GM23338 (cell line): ENCODE results near the gene DUSP6. TPM values are rescaled to one million over a fixed set of nuclear protein-coding genes. Genes with fewer than 3 reads are reported as not detected.
A peak's percentile ranks its signal among the peaks of the same experiment; 100 is the strongest.

ENCODE experiments used
- ATAC-seq: fragments of 200-7000 bp; cut with Tn5 transposase; 3 replicates; pipeline ENCODE4 v1.9.1; 2020
- DNase-seq: peaks from one replicate; pipeline ENCODE4 v3.0.0-alpha.2; 2015; ENCODE audit warnings: low spot score
- H2AFZ ChIP-seq: fragments of 200-600 bp; sonication (generic); 2 replicates; pipeline ENCODE4 v1.8.0; 2016; ENCODE audit warnings: antibody characterized with exemption, mild to moderate bottlenecking, moderate library complexity
- H3F3A ChIP-seq: fragments of 200-600 bp; sonication (generic); replicated peaks from 2 replicates; pipeline ENCODE4 v1.8.0; 2017; ENCODE audit warnings: antibody characterized with exemption, mixed run types, low read depth
- H3K27ac ChIP-seq: fragments of 200-600 bp; sonication (generic); 2 replicates; pipeline ENCODE4 v1.6.1; 2016; ENCODE audit warnings: low read depth
- H3K27me3 ChIP-seq: fragments of 200-600 bp; sonication (generic); 2 replicates; pipeline ENCODE4 v1.8.0; 2016; ENCODE audit warnings: mild to moderate bottlenecking, mixed run types, moderate library complexity; ENCODE audit not compliant: insufficient read depth
- H3K36me3 ChIP-seq: fragments of 200-600 bp; sonication (generic); 2 replicates; pipeline ENCODE4 v1.8.0; 2016; ENCODE audit warnings: mild to moderate bottlenecking; ENCODE audit not compliant: insufficient read depth
- H3K4me1 ChIP-seq: fragments of 200-600 bp; sonication (generic); 2 replicates; pipeline ENCODE4 v1.8.0; 2016; ENCODE audit warnings: mild to moderate bottlenecking, moderate library complexity; ENCODE audit not compliant: insufficient read depth
- H3K4me2 ChIP-seq: fragments of 200-600 bp; sonication (generic); 2 replicates; pipeline ENCODE4 v1.7.1; 2017; ENCODE audit warnings: mixed run types
- H3K4me3 ChIP-seq: fragments of 200-600 bp; sonication (generic); 2 replicates; pipeline ENCODE4 v1.6.1; 2016; ENCODE audit warnings: mixed run types
- H3K79me2 ChIP-seq: fragments of 200-600 bp; sonication (generic); replicated peaks from 2 replicates; pipeline ENCODE4 v1.8.0; 2017; ENCODE audit warnings: mild to moderate bottlenecking; ENCODE audit not compliant: insufficient read depth
- H3K9me2 ChIP-seq: fragments of 200-600 bp; sonication (generic); 2 replicates; pipeline ENCODE4 v1.8.0; 2017; ENCODE audit not compliant: insufficient read depth
- H4K20me1 ChIP-seq: fragments of 200-600 bp; sonication (generic); replicated peaks from 2 replicates; pipeline ENCODE4 v1.8.0; 2017; ENCODE audit warnings: mild to moderate bottlenecking; ENCODE audit not compliant: insufficient read depth
- H3K27ac Mint-ChIP-seq: 2 replicates; pipeline ENCODE4 v1.8.0; 2020; ENCODE audit warnings: inconsistent platforms, mild to moderate bottlenecking, moderate library complexity, mixed read lengths
- H3K27me3 Mint-ChIP-seq: 3 replicates; pipeline ENCODE4 v1.8.0; 2022; ENCODE audit warnings: low read depth, mild to moderate bottlenecking, moderate library complexity, mixed read lengths, inconsistent platforms; ENCODE audit not compliant: insufficient read depth, poor library complexity
- H3K36me3 Mint-ChIP-seq: 3 replicates; pipeline ENCODE4 v1.8.0; 2021; ENCODE audit warnings: low read depth, mild to moderate bottlenecking, inconsistent platforms, moderate library complexity, mixed read lengths
- H3K4me1 Mint-ChIP-seq: 3 replicates; pipeline ENCODE4 v1.8.0; 2020; ENCODE audit warnings: mild to moderate bottlenecking, inconsistent platforms, mixed read lengths
- H3K4me3 Mint-ChIP-seq: 3 replicates; pipeline ENCODE4 v1.8.0; 2021; ENCODE audit warnings: moderate library complexity, mild to moderate bottlenecking, inconsistent platforms, mixed read lengths
- H3K9me3 Mint-ChIP-seq: 3 replicates; pipeline ENCODE4 v1.8.0; 2020; ENCODE audit warnings: moderate library complexity, mild to moderate bottlenecking, inconsistent platforms, mixed read lengths
- EZH2phosphoT487 ChIP-seq: fragments of 200-600 bp; sonication (generic); IDR thresholded peaks from one replicate; pipeline ENCODE4 v1.8.1; 2018; ENCODE audit warnings: antibody characterized with exemption; ENCODE audit not compliant: unreplicated experiment
- JUNB ChIP-seq: IDR thresholded peaks from one replicate; pipeline ENCODE4 v1.6.1; 2016; ENCODE audit warnings: antibody characterized with exemption; ENCODE audit not compliant: unreplicated experiment
- STAT1 ChIP-seq: IDR thresholded peaks from one replicate; pipeline ENCODE4 v1.6.1; 2016; ENCODE audit warnings: antibody characterized with exemption; ENCODE audit not compliant: unreplicated experiment
- ZNF114 ChIP-seq: fragments of 250-450 bp; sonication (Bioruptor Pico); IDR thresholded peaks from 2 replicates; pipeline ENCODE4 v1.5.0; 2020; ENCODE audit warnings: mild to moderate bottlenecking, moderate library complexity
- ZNF331 ChIP-seq: fragments of 250-450 bp; sonication (Bioruptor Pico); IDR thresholded peaks from 2 replicates; pipeline ENCODE4 v1.5.0; 2020; ENCODE audit warnings: low read depth, mild to moderate bottlenecking, moderate library complexity
- polyA plus RNA-seq: library from polyadenylated mRNA; unstranded; fragments of >200 nt; fragmentation: Nextera tagmentation; extraction: Ambion mirVana; gene quantifications from 2 replicates; pipeline ENCODE4 v1.2.1, GENCODE V29; 2016
- total RNA-seq: library from RNA; depleted of rRNA; stranded (reverse); fragments of >200 nt; shearing (Covaris generic); gene quantifications from 2 replicates; pipeline ENCODE4 v1.2.3, GENCODE V29; 2014
- TF ChIP-seq, protein P1 (sequence below): fragments of 250-450 bp; sonication (Bioruptor Pico); IDR thresholded peaks from 2 replicates; pipeline ENCODE4 v1.5.0; 2020; ENCODE audit warnings: mild to moderate bottlenecking, moderate library complexity
- TF ChIP-seq, protein P2 (sequence below): IDR thresholded peaks from 2 replicates; pipeline ENCODE4 v1.6.1; 2016; ENCODE audit warnings: antibody characterized with exemption
- TF ChIP-seq, protein P3 (sequence below), 2 experiments: fragments of 200-600 bp in 1 of 2; sonication (generic) in 1 of 2; conservative IDR thresholded peaks; 2 replicates each; pipeline versions ENCODE4 v1.5.1 to v1.6.1; 2016 to 2017; ENCODE audit warnings: antibody characterized with exemption in 2 of 2, low read depth in 2 of 2, mild to moderate bottlenecking in 2 of 2, moderate library complexity in 1 of 2

The DUSP6 gene
- total and polyA plus RNA-seq, 2 experiments from 2014 or later: 117 to 191 TPM

- peaks cover 50% of the 10 kb centered on the region for H3K27me3 ChIP-seq
These were observed 2.3 kb upstream of the DUSP6 start for GRCh38 chr12:89354612-89355067.

More at GRCh38 chr12:89354612-89355067, 2.3 kb upstream of the DUSP6 start:
- peak; percentile 44 for DNase-seq
- peak overlapping the region; percentile 70 for H3K4me3 ChIP-seq
- H3K4me1 Mint-ChIP-seq: peaks cover 50% of the 10 kb centered on the region
- H3K27ac ChIP-seq: peak overlapping the region; percentile 99
- H3K36me3 ChIP-seq: no peaks in the 10 kb centered on the region; the same call in 1 of the 2 replicates
- peak overlapping the region; percentile 90 for H3K27ac Mint-ChIP-seq
- H3F3A ChIP-seq: peaks cover 29% of the 10 kb centered on the region; the same call in 1 of the 2 replicates
- no peak overlapping the region for H2AFZ ChIP-seq
- ATAC-seq: no peak
- peak overlapping the region; percentile 89 for H3K4me3 Mint-ChIP-seq
- H3K36me3 Mint-ChIP-seq: peaks cover 29% of the 10 kb centered on the region
- 0 out of 2 replicates have a peak, but pooled peaks cover 3% of the 10 kb centered on the region for H4K20me1 ChIP-seq
- H3K79me2 ChIP-seq: peaks cover 27% of the 10 kb centered on the region
- TF ChIP-seq, protein P1, sequence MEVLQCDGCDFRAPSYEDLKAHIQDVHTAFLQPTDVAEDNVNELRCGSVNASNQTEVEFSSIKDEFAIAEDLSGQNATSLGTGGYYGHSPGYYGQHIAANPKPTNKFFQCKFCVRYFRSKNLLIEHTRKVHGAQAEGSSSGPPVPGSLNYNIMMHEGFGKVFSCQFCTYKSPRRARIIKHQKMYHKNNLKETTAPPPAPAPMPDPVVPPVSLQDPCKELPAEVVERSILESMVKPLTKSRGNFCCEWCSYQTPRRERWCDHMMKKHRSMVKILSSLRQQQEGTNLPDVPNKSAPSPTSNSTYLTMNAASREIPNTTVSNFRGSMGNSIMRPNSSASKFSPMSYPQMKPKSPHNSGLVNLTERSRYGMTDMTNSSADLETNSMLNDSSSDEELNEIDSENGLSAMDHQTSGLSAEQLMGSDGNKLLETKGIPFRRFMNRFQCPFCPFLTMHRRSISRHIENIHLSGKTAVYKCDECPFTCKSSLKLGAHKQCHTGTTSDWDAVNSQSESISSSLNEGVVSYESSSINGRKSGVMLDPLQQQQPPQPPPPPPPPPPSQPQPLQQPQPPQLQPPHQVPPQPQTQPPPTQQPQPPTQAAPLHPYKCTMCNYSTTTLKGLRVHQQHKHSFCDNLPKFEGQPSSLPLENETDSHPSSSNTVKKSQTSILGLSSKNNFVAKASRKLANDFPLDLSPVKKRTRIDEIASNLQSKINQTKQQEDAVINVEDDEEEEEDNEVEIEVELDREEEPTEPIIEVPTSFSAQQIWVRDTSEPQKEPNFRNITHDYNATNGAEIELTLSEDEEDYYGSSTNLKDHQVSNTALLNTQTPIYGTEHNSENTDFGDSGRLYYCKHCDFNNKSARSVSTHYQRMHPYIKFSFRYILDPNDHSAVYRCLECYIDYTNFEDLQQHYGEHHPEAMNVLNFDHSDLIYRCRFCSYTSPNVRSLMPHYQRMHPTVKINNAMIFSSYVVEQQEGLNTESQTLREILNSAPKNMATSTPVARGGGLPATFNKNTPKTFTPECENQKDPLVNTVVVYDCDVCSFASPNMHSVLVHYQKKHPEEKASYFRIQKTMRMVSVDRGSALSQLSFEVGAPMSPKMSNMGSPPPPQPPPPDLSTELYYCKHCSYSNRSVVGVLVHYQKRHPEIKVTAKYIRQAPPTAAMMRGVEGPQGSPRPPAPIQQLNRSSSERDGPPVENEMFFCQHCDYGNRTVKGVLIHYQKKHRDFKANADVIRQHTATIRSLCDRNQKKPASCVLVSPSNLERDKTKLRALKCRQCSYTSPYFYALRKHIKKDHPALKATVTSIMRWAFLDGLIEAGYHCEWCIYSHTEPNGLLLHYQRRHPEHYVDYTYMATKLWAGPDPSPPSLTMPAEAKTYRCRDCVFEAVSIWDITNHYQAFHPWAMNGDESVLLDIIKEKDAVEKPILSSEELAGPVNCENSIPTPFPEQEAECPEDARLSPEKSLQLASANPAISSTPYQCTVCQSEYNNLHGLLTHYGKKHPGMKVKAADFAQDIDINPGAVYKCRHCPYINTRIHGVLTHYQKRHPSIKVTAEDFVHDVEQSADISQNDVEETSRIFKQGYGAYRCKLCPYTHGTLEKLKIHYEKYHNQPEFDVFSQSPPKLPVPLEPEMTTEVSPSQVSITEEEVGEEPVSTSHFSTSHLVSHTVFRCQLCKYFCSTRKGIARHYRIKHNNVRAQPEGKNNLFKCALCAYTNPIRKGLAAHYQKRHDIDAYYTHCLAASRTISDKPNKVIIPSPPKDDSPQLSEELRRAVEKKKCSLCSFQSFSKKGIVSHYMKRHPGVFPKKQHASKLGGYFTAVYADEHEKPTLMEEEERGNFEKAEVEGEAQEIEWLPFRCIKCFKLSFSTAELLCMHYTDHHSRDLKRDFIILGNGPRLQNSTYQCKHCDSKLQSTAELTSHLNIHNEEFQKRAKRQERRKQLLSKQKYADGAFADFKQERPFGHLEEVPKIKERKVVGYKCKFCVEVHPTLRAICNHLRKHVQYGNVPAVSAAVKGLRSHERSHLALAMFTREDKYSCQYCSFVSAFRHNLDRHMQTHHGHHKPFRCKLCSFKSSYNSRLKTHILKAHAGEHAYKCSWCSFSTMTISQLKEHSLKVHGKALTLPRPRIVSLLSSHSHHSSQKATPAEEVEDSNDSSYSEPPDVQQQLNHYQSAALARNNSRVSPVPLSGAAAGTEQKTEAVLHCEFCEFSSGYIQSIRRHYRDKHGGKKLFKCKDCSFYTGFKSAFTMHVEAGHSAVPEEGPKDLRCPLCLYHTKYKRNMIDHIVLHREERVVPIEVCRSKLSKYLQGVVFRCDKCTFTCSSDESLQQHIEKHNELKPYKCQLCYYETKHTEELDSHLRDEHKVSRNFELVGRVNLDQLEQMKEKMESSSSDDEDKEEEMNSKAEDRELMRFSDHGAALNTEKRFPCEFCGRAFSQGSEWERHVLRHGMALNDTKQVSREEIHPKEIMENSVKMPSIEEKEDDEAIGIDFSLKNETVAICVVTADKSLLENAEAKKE (CRISPR knock-in tag): no peak
- TF ChIP-seq JUNB: no peak
- TF ChIP-seq, protein P2, sequence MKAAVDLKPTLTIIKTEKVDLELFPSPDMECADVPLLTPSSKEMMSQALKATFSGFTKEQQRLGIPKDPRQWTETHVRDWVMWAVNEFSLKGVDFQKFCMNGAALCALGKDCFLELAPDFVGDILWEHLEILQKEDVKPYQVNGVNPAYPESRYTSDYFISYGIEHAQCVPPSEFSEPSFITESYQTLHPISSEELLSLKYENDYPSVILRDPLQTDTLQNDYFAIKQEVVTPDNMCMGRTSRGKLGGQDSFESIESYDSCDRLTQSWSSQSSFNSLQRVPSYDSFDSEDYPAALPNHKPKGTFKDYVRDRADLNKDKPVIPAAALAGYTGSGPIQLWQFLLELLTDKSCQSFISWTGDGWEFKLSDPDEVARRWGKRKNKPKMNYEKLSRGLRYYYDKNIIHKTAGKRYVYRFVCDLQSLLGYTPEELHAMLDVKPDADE: no peak
- TF ChIP-seq ZNF114 (CRISPR knock-in tag): no peak
- no peak for TF ChIP-seq ZNF331 (CRISPR knock-in tag)
- no peak for TF ChIP-seq STAT1
- TF ChIP-seq EZH2phosphoT487: no peak
- TF ChIP-seq, protein P3, sequence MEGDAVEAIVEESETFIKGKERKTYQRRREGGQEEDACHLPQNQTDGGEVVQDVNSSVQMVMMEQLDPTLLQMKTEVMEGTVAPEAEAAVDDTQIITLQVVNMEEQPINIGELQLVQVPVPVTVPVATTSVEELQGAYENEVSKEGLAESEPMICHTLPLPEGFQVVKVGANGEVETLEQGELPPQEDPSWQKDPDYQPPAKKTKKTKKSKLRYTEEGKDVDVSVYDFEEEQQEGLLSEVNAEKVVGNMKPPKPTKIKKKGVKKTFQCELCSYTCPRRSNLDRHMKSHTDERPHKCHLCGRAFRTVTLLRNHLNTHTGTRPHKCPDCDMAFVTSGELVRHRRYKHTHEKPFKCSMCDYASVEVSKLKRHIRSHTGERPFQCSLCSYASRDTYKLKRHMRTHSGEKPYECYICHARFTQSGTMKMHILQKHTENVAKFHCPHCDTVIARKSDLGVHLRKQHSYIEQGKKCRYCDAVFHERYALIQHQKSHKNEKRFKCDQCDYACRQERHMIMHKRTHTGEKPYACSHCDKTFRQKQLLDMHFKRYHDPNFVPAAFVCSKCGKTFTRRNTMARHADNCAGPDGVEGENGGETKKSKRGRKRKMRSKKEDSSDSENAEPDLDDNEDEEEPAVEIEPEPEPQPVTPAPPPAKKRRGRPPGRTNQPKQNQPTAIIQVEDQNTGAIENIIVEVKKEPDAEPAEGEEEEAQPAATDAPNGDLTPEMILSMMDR (conservative IDR thresholded peaks at IDR 0.05; ENCODE audit: low read depth in 2 of 2): no peak
- H3K9me3 Mint-ChIP-seq: peaks cover 14% of the 10 kb centered on the region
- H3K4me2 ChIP-seq: peak overlapping the region; percentile 96
- H3K9me2 ChIP-seq: no peaks in the 10 kb centered on the region
- peaks cover 47% of the 10 kb centered on the region for H3K4me1 ChIP-seq
- peaks cover 51% of the 10 kb centered on the region for H3K27me3 Mint-ChIP-seq
